H1 (cell line): ENCODE results near the gene TRPV2. TPM values are rescaled to one million over a fixed set of nuclear protein-coding genes. Genes with fewer than 3 reads are reported as not detected.

ENCODE experiments used
- CTCF ChIA-PET: fragments of 300-600 bp; sonication (Branson Sonifier 250); formaldehyde crosslinking; loops from one replicate; lab custom pipeline; 2021; ENCODE audit not compliant: partially characterized antibody; lab: Charles Lee
- POLR2A ChIA-PET: fragments of 300-600 bp; sonication (Branson Sonifier 250); formaldehyde crosslinking; loops from one replicate; lab custom pipeline; 2021; ENCODE audit warnings: inconsistent platforms; ENCODE audit not compliant: partially characterized antibody; lab: Charles Lee
- DNase-seq, 2 experiments: peaks; one replicate each; pipeline versions ENCODE4 v3.0.0 to v3.0.0-alpha.2; 2010 to 2022; ENCODE audit warnings: low spot score in 2 of 2, low read depth in 1 of 2, mixed read lengths in 1 of 2
- FAIRE-seq: peaks from 2 replicates; lab custom pipeline; 2011; peaks lifted over from hg19 to GRCh38; lab: Jason Lieb, UNC
- H2AFZ ChIP-seq: 2 replicates; pipeline ENCODE4 v1.8.1; 2012; ENCODE audit warnings: low read length, inconsistent platforms
- H2AK5ac ChIP-seq: 2 replicates; pipeline ENCODE4 v1.6.1; 2013; ENCODE audit warnings: low read depth, low read length
- H2BK120ac ChIP-seq: replicated peaks from 2 replicates; pipeline ENCODE3; 2013; ENCODE audit warnings: low read depth, low read length, inconsistent platforms
- H2BK12ac ChIP-seq: 2 replicates; pipeline ENCODE4 v1.6.1; 2013; ENCODE audit warnings: low read depth, low read length
- H2BK15ac ChIP-seq: 2 replicates; pipeline ENCODE4 v1.6.1; 2013; ENCODE audit warnings: low read length
- H2BK20ac ChIP-seq: 2 replicates; pipeline ENCODE4 v1.6.1; 2013; ENCODE audit warnings: low read length
- H2BK5ac ChIP-seq: 2 replicates; pipeline ENCODE4 v1.6.1; 2013; ENCODE audit warnings: low read depth, low read length
- H3K14ac ChIP-seq: 2 replicates; pipeline ENCODE4 v1.6.1; 2013; ENCODE audit warnings: inconsistent platforms; ENCODE audit not compliant: insufficient read length
- H3K18ac ChIP-seq: 2 replicates; pipeline ENCODE4 v1.6.1; 2013; ENCODE audit warnings: low read length; ENCODE audit errors: extremely low read depth
- H3K23ac ChIP-seq: 2 replicates; pipeline ENCODE4 v1.6.1; 2013; ENCODE audit warnings: inconsistent platforms; ENCODE audit not compliant: insufficient read length
- H3K23me2 ChIP-seq: 2 replicates; pipeline ENCODE4 v1.6.1; 2013; ENCODE audit warnings: low read depth, low read length
- H3K27ac ChIP-seq: 2 replicates; pipeline ENCODE4 v1.6.1; 2011; ENCODE audit warnings: low read depth, low read length, inconsistent platforms
- H3K27me3 ChIP-seq, 4 experiments: replicated peaks in 1 of 4; 1 replicate in 1 of 4; 2 replicates in 3 of 4; pipeline versions ENCODE4 v1.6.1 to v1.8.1; 2011 to 2013; ENCODE audit warnings: low read length in 3 of 4, mild to moderate bottlenecking in 3 of 4, inconsistent platforms in 2 of 4, mixed read lengths in 2 of 4, moderate library complexity in 1 of 4; ENCODE audit not compliant: control insufficient read depth in 3 of 4, insufficient read depth in 3 of 4; ENCODE audit errors: extremely low read depth in 1 of 4
- H3K36me3 ChIP-seq, 4 experiments: 2 replicates each; pipeline versions ENCODE4 v1.6.1 to v1.8.1; 2011 to 2013; ENCODE audit warnings: mild to moderate bottlenecking in 4 of 4, low read length in 3 of 4, moderate library complexity in 2 of 4, control low read depth in 1 of 4, inconsistent platforms in 1 of 4; ENCODE audit not compliant: insufficient read depth in 4 of 4, control insufficient read depth in 2 of 4
- H3K4ac ChIP-seq: replicated peaks from 2 replicates; pipeline ENCODE3; 2013; ENCODE audit warnings: low read length, low read depth, mixed read lengths, inconsistent platforms; ENCODE audit not compliant: insufficient read length
- H3K4me1 ChIP-seq, 4 experiments: replicated peaks in 1 of 4; 1 replicate in 1 of 4; 2 replicates in 3 of 4; pipeline versions ENCODE4 v1.6.1 to v1.8.1; 2011 to 2013; ENCODE audit warnings: low read length in 3 of 4, inconsistent platforms in 2 of 4, mixed read lengths in 1 of 4; ENCODE audit not compliant: insufficient read depth in 4 of 4, control insufficient read depth in 3 of 4
- H3K4me2 ChIP-seq, 2 experiments: 2 replicates each; pipeline versions ENCODE4 v1.6.1 to v1.8.1; 2011 to 2013; ENCODE audit warnings: low read depth in 2 of 2, low read length in 2 of 2, control low read depth in 1 of 2, inconsistent platforms in 1 of 2, mild to moderate bottlenecking in 1 of 2; ENCODE audit not compliant: insufficient read depth in 1 of 2
- H3K4me3 ChIP-seq, 4 experiments: fragments of 200-600, 300-600 bp in 1 of 4; sonication (generic), shearing (Covaris generic), sonication (Bioruptor Twin) in 1 of 4; 2 replicates each; pipeline versions ENCODE4 v1.5.1 to v1.8.1; 2011 to 2016; ENCODE audit warnings: low read length in 4 of 4, low read depth in 3 of 4, control low read depth in 2 of 4, inconsistent platforms in 2 of 4, mild to moderate bottlenecking in 2 of 4, mixed read lengths in 1 of 4, moderate library complexity in 1 of 4; ENCODE audit not compliant: insufficient read depth in 2 of 4; ENCODE audit errors: extremely low read depth in 1 of 4
- H3K56ac ChIP-seq: replicated peaks from 2 replicates; pipeline ENCODE3; 2013; ENCODE audit warnings: low read depth, mild to moderate bottlenecking, mixed read lengths, low read length, inconsistent platforms; ENCODE audit not compliant: insufficient read length
- H3K79me1 ChIP-seq: 2 replicates; pipeline ENCODE4 v1.6.1; 2013; ENCODE audit warnings: low read depth, low read length, control low read depth
- H3K79me2 ChIP-seq, 2 experiments: 2 replicates each; pipeline versions ENCODE4 v1.6.1 to v1.8.1; 2012 to 2013; ENCODE audit warnings: low read length in 2 of 2, mild to moderate bottlenecking in 2 of 2, inconsistent platforms in 1 of 2; ENCODE audit not compliant: insufficient read depth in 2 of 2, control insufficient read depth in 1 of 2
- H3K9ac ChIP-seq, 4 experiments: replicated peaks in 1 of 4; 1 replicate in 1 of 4; 2 replicates in 3 of 4; pipeline versions ENCODE4 v1.6.1 to v1.8.1; 2011 to 2013; ENCODE audit warnings: low read depth in 3 of 4, low read length in 3 of 4, control low read depth in 2 of 4, mild to moderate bottlenecking in 2 of 4, moderate library complexity in 2 of 4, inconsistent platforms in 1 of 4; ENCODE audit errors: extremely low read depth in 1 of 4
- H3K9me3 ChIP-seq, 2 experiments: 2 replicates each; pipeline versions ENCODE4 v1.6.1 to v1.8.1; 2012 to 2013; ENCODE audit warnings: mild to moderate bottlenecking in 2 of 2, moderate library complexity in 2 of 2, control low read depth in 1 of 2, inconsistent platforms in 1 of 2, low read depth in 1 of 2, low read length in 1 of 2, mixed read lengths in 1 of 2; ENCODE audit not compliant: insufficient read depth in 2 of 2
- H4K20me1 ChIP-seq, 2 experiments: replicated peaks in 1 of 2; 2 replicates each; pipeline versions ENCODE3 to v1.8.1; 2011 to 2013; ENCODE audit warnings: inconsistent platforms in 2 of 2, low read length in 2 of 2, mild to moderate bottlenecking in 1 of 2; ENCODE audit not compliant: insufficient read depth in 2 of 2, control insufficient read depth in 1 of 2
- H4K5ac ChIP-seq: 2 replicates; pipeline ENCODE4 v1.6.1; 2013; ENCODE audit warnings: low read length, low read depth, mixed read lengths, inconsistent platforms; ENCODE audit not compliant: insufficient read length
- H4K8ac ChIP-seq: 2 replicates; pipeline ENCODE4 v1.8.0; 2013; ENCODE audit warnings: mild to moderate bottlenecking, moderate library complexity, low read length, inconsistent platforms; ENCODE audit not compliant: insufficient read depth; ENCODE audit errors: extremely low read depth
- H4K91ac ChIP-seq: replicated peaks from 2 replicates; pipeline ENCODE3; 2013; ENCODE audit warnings: low read length, mixed read lengths, inconsistent platforms; ENCODE audit not compliant: insufficient read length
- EZH2 ChIP-seq: fragments of 200-600 bp; sonication (generic); IDR thresholded peaks from 2 replicates; pipeline ENCODE4 v1.7.1; 2012; ENCODE audit warnings: low read depth, mild to moderate bottlenecking, moderate library complexity, low read length, inconsistent platforms; ENCODE audit not compliant: severe bottlenecking
- WGBS, 2 experiments: shearing (Covaris generic) in 1 of 2; methylation state at CpG; one replicate each; pipeline versions ENCODE4 v1.1.6 to v1.1.7; 2013 to 2015; ENCODE audit warnings: low lambda C conversion rate in 2 of 2, mixed read lengths in 2 of 2, inconsistent platforms in 1 of 2, low coverage in 1 of 2, missing lambda C conversion rate in 1 of 2; ENCODE audit not compliant: insufficient replicate concordance in 2 of 2, insufficient coverage in 1 of 2, insufficient read length in 1 of 2; ENCODE audit errors: extremely low coverage in 1 of 2, missing lambda C conversion rate in 1 of 2; 5-methylcytosine and 5-hydroxymethylcytosine counted together
- polyA plus RNA-seq, 7 experiments: library from polyadenylated mRNA; depleted of rRNA in 3 of 7; stranded (reverse) in 5 of 7; unstranded in 2 of 7; fragments of >200 nt in 5 of 7; fragments of 200-250 nt in 2 of 7; gene quantifications; 1 replicate in 5 of 7; 2 replicates in 1 of 7; 4 replicates in 1 of 7; pipeline versions ENCODE4 v1.2.1 to v1.2.3, GENCODE V29; 2011 to 2013; ENCODE audit warnings: missing spikeins in 2 of 7, mixed read lengths in 2 of 7
- total RNA-seq: library from RNA; stranded (reverse); fragmentation: NEBNext Ultra II Directional; extraction: Animal tissue kit (Norgen Biotek cat#: 25700); gene quantifications from 2 replicates; pipeline ENCODE4 v1.2.1, GENCODE V29; 2021

The TRPV2 gene
- total and polyA plus RNA-seq, 2 of the 8 experiments (the other 6 are each of a cell fraction or from before 2014, with no cell fraction given): 1.7 to 2.1 TPM

- CTCF ChIA-PET: interaction anchor here (1.0 to 36.9 kb wide), 5 partner anchors 8 to 79 kb away, joined by 4 to 941 read pairs (median 7); no protein-coding TSS in a partner anchor
- H3K27me3 ChIP-seq: no peaks in the 10 kb centered on the region
- H3K79me1 ChIP-seq: peaks cover 4% of the 10 kb centered on the region; the same call in 1 of the 2 replicates
- peak overlapping the region in 1 of 4 experiments; percentile 30; a peak in 1 of 7 replicates for H3K9ac ChIP-seq
- 94% methylated on average over 1 of the region's 1 CpG; no CpG with 5 or more reads in 1 of the 2 experiments for WGBS, 2 experiments
- H3K4ac ChIP-seq: no peak overlapping the region
- H3K4me1 ChIP-seq: peaks cover 2 to 21% (median 12%) of the 10 kb centered on the region in 4 experiments; a peak in 5 of 7 replicates
- no peak for DNase-seq
- H4K5ac ChIP-seq: no peak overlapping the region
- no peak overlapping the region for H4K8ac ChIP-seq
- no peak for FAIRE-seq
- H3K23me2 ChIP-seq: peaks cover 14% of the 10 kb centered on the region
- no peak overlapping the region for H2BK5ac ChIP-seq
- peaks cover 18 to 60% (median 39%) of the 10 kb centered on the region in 4 experiments for H3K36me3 ChIP-seq
- H4K91ac ChIP-seq: no peak overlapping the region
- H3K9me3 ChIP-seq: no peaks in the 10 kb centered on the region
- H2BK15ac ChIP-seq: no peak overlapping the region
- no peak overlapping the region for H2BK20ac ChIP-seq
- H3K79me2 ChIP-seq: peaks cover 3 to 17% of the 10 kb centered on the region in 2 experiments; a peak in 2 of 4 replicates
- peak overlapping the region; percentile 2; the same call in 1 of the 2 replicates for H3K27ac ChIP-seq
- no peak overlapping the region for H3K56ac ChIP-seq
- H3K4me2 ChIP-seq: peak overlapping the region; percentile 24 to 93; a peak in 3 of 4 replicates
- POLR2A ChIA-PET: interaction anchor here (0.6 to 9.3 kb wide), 20 partner anchors 13 to 147 kb away, joined by 3 to 204 read pairs (median 4); partner anchors contain the start of genes CENPV, TRPV2 and UBB
- H2BK12ac ChIP-seq: no peak overlapping the region
- no peak overlapping the region for H2AFZ ChIP-seq
- no peak overlapping the region for H3K14ac ChIP-seq
- H3K23ac ChIP-seq: no peak overlapping the region
- no peak overlapping the region for H3K18ac ChIP-seq
- no peak overlapping the region for H2BK120ac ChIP-seq
- H4K20me1 ChIP-seq: peaks cover 5 to 26% of the 10 kb centered on the region in 2 experiments
- H3K4me3 ChIP-seq: peak overlapping the region in 1 of 4 experiments; percentile 95; a peak in 1 of 8 replicates
- no peak overlapping the region for H2AK5ac ChIP-seq
- TF ChIP-seq EZH2: no peak
These were observed 26.8 kb downstream of the TRPV2 start for GRCh38 chr17:16442141-16442540.
